ENCODE measurements around the gene MAP6. TPM values are rescaled to one million over a fixed set of nuclear protein-coding genes. Genes with fewer than 3 reads are reported as not detected.

Gene MAP6
- total and polyA plus RNA-seq, 10 of the 15 experiments (the other 5 are each of a cell fraction or from before 2014, with no cell fraction given): 0.06 to 0.19 (median 0.11) TPM; not detected in 5

GRCh38 chr11:75677909-75678308, 9.1 kb upstream of the MAP6 start (continued):
- no peak for TF ChIP-seq IRF5 (IDR thresholded peaks at IDR 0.05; ENCODE audit: borderline replicate concordance)
- no peak for TF ChIP-seq NBN (IDR thresholded peaks at IDR 0.05)
- TF ChIP-seq E2F4 (IDR thresholded peaks at IDR 0.05; ENCODE audit: low read depth, low read length): no peak
- no peak for TF ChIP-seq CBFB (IDR thresholded peaks at IDR 0.05; ENCODE audit: low read depth)
- TF ChIP-seq HSF1 (IDR thresholded peaks at IDR 0.05; ENCODE audit: low read depth, low read length): no peak
- no peak for TF ChIP-seq HCFC1 (IDR thresholded peaks at IDR 0.05; ENCODE audit: low read length)
- no peak for TF ChIP-seq SIN3A (IDR thresholded peaks at IDR 0.05; ENCODE audit: low read depth, low read length)
- TF ChIP-seq SMARCA5 (IDR thresholded peaks at IDR 0.05): no peak
- TF ChIP-seq RBBP5 (conservative IDR thresholded peaks at IDR 0.05): no peak
- no peak for TF ChIP-seq HDAC6 (IDR thresholded peaks at IDR 0.05; ENCODE audit: unreplicated experiment)
- no peak for TF ChIP-seq MYC (IDR thresholded peaks at IDR 0.05; ENCODE audit: insufficient read depth, insufficient read length, insufficient replicate concordance, low read length, severe bottlenecking)

All from GM12878 (cell line).